PC-3 (cell line): ENCODE results near the gene ORAI2. TPM values are rescaled to one million over a fixed set of nuclear protein-coding genes. Genes with fewer than 3 reads are reported as not detected.
A peak's percentile ranks its signal among the peaks of the same experiment; 100 is the strongest.

Experiments used
- ATAC-seq: fragments of 200-7000 bp; cut with Tn5 transposase; 2 replicates; pipeline ENCODE4 v1.9.1; 2020; ENCODE audit warnings: mild to moderate bottlenecking, moderate library complexity
- BruUV-seq: library from RNA; stranded (reverse); fragments of 400-500 nt; replicated peaks from 2 replicates; lab custom pipeline; 2021; lab: Mats Ljungman, UMichigan
- CTCF ChIA-PET: fragments of 300-600 bp; sonication (Branson Sonifier 250); formaldehyde crosslinking; loops from one replicate; lab custom pipeline; 2022; ENCODE audit warnings: antibody characterized with exemption; lab: Charles Lee
- POLR2A ChIA-PET: fragments of 300-600 bp; sonication (Branson Sonifier 250); formaldehyde crosslinking; loops from one replicate; lab custom pipeline; 2022; ENCODE audit warnings: antibody characterized with exemption; ENCODE audit not compliant: unreplicated experiment; lab: Charles Lee
- DNase-seq: peaks from one replicate; pipeline ENCODE4 v3.0.0-alpha.2; 2015
- H2AFZ ChIP-seq: fragments of 300-600 bp; sonication (generic); 2 replicates; pipeline ENCODE4 v1.6.0; 2016; ENCODE audit warnings: antibody characterized with exemption, low read length
- H3F3A ChIP-seq: fragments of 300-600 bp; sonication (generic); one replicate; pipeline ENCODE4 v1.6.0; 2017; ENCODE audit warnings: antibody characterized with exemption, low read length, control low read depth, mild to moderate bottlenecking; ENCODE audit not compliant: unreplicated experiment
- H3K27ac ChIP-seq: fragments of 300-600 bp; sonication (generic); 2 replicates; pipeline ENCODE4 v1.5.1; 2016; ENCODE audit warnings: mild to moderate bottlenecking, low read length
- H3K27me3 ChIP-seq: fragments of 300-600 bp; sonication (generic); 2 replicates; pipeline ENCODE4 v1.6.1; 2016; ENCODE audit warnings: low read length, mixed read lengths
- H3K36me3 ChIP-seq: fragments of 300-600 bp; sonication (generic); 2 replicates; pipeline ENCODE4 v1.6.1; 2016; ENCODE audit warnings: low read depth, mixed run types, low read length, mixed read lengths
- H3K4me1 ChIP-seq: fragments of 300-600 bp; sonication (generic); 2 replicates; pipeline ENCODE4 v1.5.1; 2016; ENCODE audit warnings: low read length; ENCODE audit not compliant: insufficient read depth
- H3K4me2 ChIP-seq: fragments of 300-600 bp; sonication (generic); 2 replicates; pipeline ENCODE4 v1.6.0; 2016; ENCODE audit warnings: low read length
- H3K4me3 ChIP-seq: fragments of 300-600 bp; sonication (generic); 2 replicates; pipeline ENCODE4 v1.5.1; 2016; ENCODE audit warnings: mild to moderate bottlenecking, low read length, mixed read lengths
- H3K79me2 ChIP-seq: fragments of 300-600 bp; sonication (generic); 2 replicates; pipeline ENCODE4 v1.6.1; 2017; ENCODE audit warnings: low read length, mixed read lengths
- H3K9ac ChIP-seq: fragments of 300-600 bp; sonication (generic); 2 replicates; pipeline ENCODE4 v1.6.0; 2016; ENCODE audit warnings: mild to moderate bottlenecking, low read length
- H3K9me2 ChIP-seq: fragments of 300-600 bp; sonication (generic); replicated peaks from 2 replicates; pipeline ENCODE4 v1.6.1; 2016; ENCODE audit warnings: mixed run types, low read length, mixed read lengths
- H3K9me3 ChIP-seq: fragments of 300-600 bp; sonication (generic); 2 replicates; pipeline ENCODE4 v1.6.1; 2016; ENCODE audit warnings: low read length, mixed read lengths
- H4K20me1 ChIP-seq: fragments of 300-600 bp; sonication (generic); 2 replicates; pipeline ENCODE4 v1.6.1; 2016; ENCODE audit warnings: low read length, mixed read lengths
- EZH2 ChIP-seq: fragments of 300-600 bp; sonication (generic); IDR thresholded peaks from one replicate; pipeline ENCODE4 v1.6.1; 2017; ENCODE audit warnings: antibody characterized with exemption, mild to moderate bottlenecking, low read length; ENCODE audit not compliant: unreplicated experiment
- EZH2phosphoT487 ChIP-seq: fragments of 300-600 bp; sonication (generic); IDR thresholded peaks from 2 replicates; pipeline ENCODE4 v1.6.1; 2018; ENCODE audit warnings: mild to moderate bottlenecking, antibody characterized with exemption, low read length, borderline replicate concordance
- intact Hi-C: fragments of 100-400 bp; cut with micrococcal nuclease; formaldehyde crosslinking; loops from 2 replicates; pipeline ENCODE4 v1.9.0; 2023
- total RNA-seq: library from RNA; depleted of rRNA; stranded (reverse); fragments of >200 nt; gene quantifications from 2 replicates; pipeline ENCODE4 v1.2.3, GENCODE V29; 2014
- TF ChIP-seq, protein P1 (sequence below): fragments of 300-600 bp; sonication (generic); conservative IDR thresholded peaks from 2 replicates; pipeline ENCODE4 v1.5.1; 2017; ENCODE audit warnings: antibody characterized with exemption, low read depth, mild to moderate bottlenecking, low read length

Gene ORAI2
- total RNA-seq, 1 experiment from 2014 or later, result 20.8 TPM

GRCh38 chr7:102445674-102446071, 12.3 kb downstream of the ORAI2 start:
- Histone ChIP-seq H3K4me3 (no peak overlapping the region), H3K4me1 (peaks cover 6% of the 10 kb centered on the region)
- CTCF ChIA-PET, result no interaction called here

DNA sequence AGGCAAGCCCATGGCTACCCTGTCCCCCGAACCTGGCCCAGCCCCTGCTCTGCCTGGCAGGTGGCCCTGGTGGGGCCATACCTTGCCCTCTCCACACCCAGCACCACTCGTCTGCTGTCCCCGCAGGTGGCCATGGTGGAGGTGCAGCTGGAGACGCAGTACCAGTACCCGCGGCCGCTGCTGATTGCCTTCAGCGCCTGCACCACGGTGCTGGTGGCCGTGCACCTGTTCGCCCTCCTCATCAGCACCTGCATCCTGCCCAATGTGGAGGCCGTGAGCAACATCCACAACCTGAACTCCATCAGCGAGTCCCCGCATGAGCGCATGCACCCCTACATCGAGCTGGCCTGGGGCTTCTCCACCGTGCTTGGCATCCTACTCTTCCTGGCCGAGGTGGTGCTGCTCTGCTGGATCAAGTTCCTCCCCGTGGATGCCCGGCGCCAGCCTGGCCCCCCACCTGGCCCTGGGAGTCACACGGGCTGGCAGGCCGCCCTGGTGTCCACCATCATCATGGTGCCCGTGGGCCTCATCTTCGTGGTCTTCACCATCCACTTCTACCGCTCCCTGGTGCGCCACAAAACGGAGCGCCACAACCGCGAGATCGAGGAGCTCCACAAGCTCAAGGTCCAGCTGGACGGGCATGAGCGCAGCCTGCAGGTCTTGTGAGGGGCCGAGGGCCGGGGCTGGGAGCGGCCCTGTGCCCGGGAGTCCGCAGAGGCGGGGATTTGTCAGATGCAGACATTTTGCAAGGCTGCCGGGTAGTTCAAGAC, 13.2 kb downstream of the ORAI2 start:
- Histone ChIP-seq H3K4me1 (peaks cover 5% of the 10 kb centered on the region; the same call in 1 of the 2 replicates), H3K27ac (no peak overlapping the region), H3K36me3 (no peaks in the 10 kb centered on the region), H3K4me3 (no peak overlapping the region), H2AFZ (no peak overlapping the region), H4K20me1 (no peaks in the 10 kb centered on the region), H3K4me2 (no peak overlapping the region), H3K79me2 (no peaks in the 10 kb centered on the region), H3K9me3 (no peaks in the 10 kb centered on the region), H3F3A (no peaks in the 10 kb centered on the region), H3K9ac (no peak overlapping the region), H3K27me3 (no peaks in the 10 kb centered on the region), H3K9me2 (no peaks in the 10 kb centered on the region)
- ChIA-PET CTCF (no interaction called here), POLR2A (no interaction called here)
- BruUV-seq, result no TSS peak
- ATAC-seq, result no peak
- TF ChIP-seq, protein P1, sequence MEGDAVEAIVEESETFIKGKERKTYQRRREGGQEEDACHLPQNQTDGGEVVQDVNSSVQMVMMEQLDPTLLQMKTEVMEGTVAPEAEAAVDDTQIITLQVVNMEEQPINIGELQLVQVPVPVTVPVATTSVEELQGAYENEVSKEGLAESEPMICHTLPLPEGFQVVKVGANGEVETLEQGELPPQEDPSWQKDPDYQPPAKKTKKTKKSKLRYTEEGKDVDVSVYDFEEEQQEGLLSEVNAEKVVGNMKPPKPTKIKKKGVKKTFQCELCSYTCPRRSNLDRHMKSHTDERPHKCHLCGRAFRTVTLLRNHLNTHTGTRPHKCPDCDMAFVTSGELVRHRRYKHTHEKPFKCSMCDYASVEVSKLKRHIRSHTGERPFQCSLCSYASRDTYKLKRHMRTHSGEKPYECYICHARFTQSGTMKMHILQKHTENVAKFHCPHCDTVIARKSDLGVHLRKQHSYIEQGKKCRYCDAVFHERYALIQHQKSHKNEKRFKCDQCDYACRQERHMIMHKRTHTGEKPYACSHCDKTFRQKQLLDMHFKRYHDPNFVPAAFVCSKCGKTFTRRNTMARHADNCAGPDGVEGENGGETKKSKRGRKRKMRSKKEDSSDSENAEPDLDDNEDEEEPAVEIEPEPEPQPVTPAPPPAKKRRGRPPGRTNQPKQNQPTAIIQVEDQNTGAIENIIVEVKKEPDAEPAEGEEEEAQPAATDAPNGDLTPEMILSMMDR, result no peak
- no peak for TF ChIP-seq EZH2phosphoT487
- no peak for TF ChIP-seq EZH2
- intact Hi-C loops, result no loop called here
- no peak for DNase-seq

More at GRCh38 chr7:102445674-102446071, 12.3 kb downstream of the ORAI2 start:
- BruUV-seq, result no TSS peak
- POLR2A ChIA-PET, result no interaction called here
- Histone ChIP-seq H3K27ac (no peak overlapping the region), H3K9ac (no peak overlapping the region), H3K9me2 (no peaks in the 10 kb centered on the region), H2AFZ (no peak overlapping the region), H3K27me3 (no peaks in the 10 kb centered on the region), H3K4me2 (no peak overlapping the region), H3K79me2 (no peaks in the 10 kb centered on the region), H3F3A (no peaks in the 10 kb centered on the region), H3K9me3 (no peaks in the 10 kb centered on the region), H3K36me3 (no peaks in the 10 kb centered on the region), H4K20me1 (no peaks in the 10 kb centered on the region)
- ATAC-seq (no peak), DNase-seq (no peak)
- intact Hi-C loops, result no loop called here
- TF ChIP-seq, protein P1, result no peak
- no peak for TF ChIP-seq EZH2phosphoT487
- TF ChIP-seq EZH2, result no peak

- CTCF ChIA-PET, result no interaction called here
- Histone ChIP-seq H2AFZ (no peak overlapping the region), H3K9me3 (no peaks in the 10 kb centered on the region), H3K9me2 (no peaks in the 10 kb centered on the region), H3K27me3 (no peaks in the 10 kb centered on the region), H3K4me2 (no peak overlapping the region), H3K9ac (no peak overlapping the region), H3K4me1 (peaks cover 5% of the 10 kb centered on the region; the same call in 1 of the 2 replicates), H3F3A (no peaks in the 10 kb centered on the region), H4K20me1 (no peaks in the 10 kb centered on the region), H3K36me3 (no peaks in the 10 kb centered on the region), H3K4me3 (no peak overlapping the region), H3K27ac (no peak overlapping the region), H3K79me2 (no peaks in the 10 kb centered on the region)
- DNase-seq, result no peak
- TSS peak; percentile 12 for BruUV-seq
- POLR2A ChIA-PET, result no interaction called here
- TF ChIP-seq, protein P1, result no peak
- TF ChIP-seq EZH2 (no peak), EZH2phosphoT487 (no peak)
- no peak for ATAC-seq
- intact Hi-C loops, result no loop called here
Measured at GRCh38 chr7:102447311-102447710, 13.9 kb downstream of the ORAI2 start.
